Neuronal stem cell (in vitro differentiated cells): ENCODE measurements around the gene GLRX5.

ENCODE experiments used
- DNase-seq: peaks from one replicate; pipeline ENCODE4 v3.0.0-alpha.2; 2013; ENCODE audit warnings: low spot score
- H2AFZ ChIP-seq: one replicate; pipeline ENCODE4 v1.6.1; 2013; ENCODE audit warnings: mild to moderate bottlenecking, low read length, inconsistent platforms
- H2AK5ac ChIP-seq: 2 replicates; pipeline ENCODE4 v1.6.1; 2013; ENCODE audit warnings: low read depth, mild to moderate bottlenecking, inconsistent platforms, low read length, moderate library complexity, mixed read lengths
- H2BK120ac ChIP-seq: 2 replicates; pipeline ENCODE4 v1.6.1; 2013; ENCODE audit warnings: low read depth, mild to moderate bottlenecking, inconsistent platforms, low read length, moderate library complexity, mixed read lengths
- H2BK12ac ChIP-seq: one replicate; pipeline ENCODE4 v1.6.1; 2013; ENCODE audit warnings: low read length, inconsistent platforms
- H2BK15ac ChIP-seq: 2 replicates; pipeline ENCODE4 v1.6.1; 2013; ENCODE audit warnings: mild to moderate bottlenecking, low read length, inconsistent platforms, mixed read lengths
- H2BK5ac ChIP-seq: one replicate; pipeline ENCODE4 v1.6.1; 2013; ENCODE audit warnings: inconsistent platforms, mild to moderate bottlenecking, low read length, moderate library complexity
- H3K14ac ChIP-seq: one replicate; pipeline ENCODE4 v1.6.1; 2013; ENCODE audit warnings: low read length, inconsistent platforms
- H3K18ac ChIP-seq: 2 replicates; pipeline ENCODE4 v1.6.1; 2013; ENCODE audit warnings: low read length, inconsistent platforms
- H3K23ac ChIP-seq: 2 replicates; pipeline ENCODE4 v1.6.1; 2013; ENCODE audit warnings: low read depth, mild to moderate bottlenecking, mixed read lengths, low read length, inconsistent platforms; ENCODE audit not compliant: poor library complexity
- H3K27ac ChIP-seq: replicated peaks from 3 replicates; pipeline ENCODE4 v1.5.1; 2013; ENCODE audit warnings: low read length, inconsistent platforms
- H3K27me3 ChIP-seq, 3 experiments: 2 replicates each; pipeline ENCODE4 v1.6.1; 2013; ENCODE audit warnings: low read length in 3 of 3, mild to moderate bottlenecking in 2 of 3, inconsistent platforms in 1 of 3, low read depth in 1 of 3, mixed read lengths in 1 of 3, moderate library complexity in 1 of 3; ENCODE audit not compliant: control insufficient read depth in 3 of 3, insufficient read depth in 3 of 3
- H3K36me3 ChIP-seq, 2 donors: replicated peaks in 1 of 2; 2 replicates each; pipeline ENCODE4 v1.6.1; 2013; ENCODE audit warnings: low read length in 2 of 2; ENCODE audit not compliant: control insufficient read depth in 2 of 2, insufficient read depth in 2 of 2
- H3K4ac ChIP-seq: 2 replicates; pipeline ENCODE4 v1.6.1; 2013; ENCODE audit warnings: inconsistent platforms, mild to moderate bottlenecking, low read length, moderate library complexity
- H3K4me1 ChIP-seq, 2 donors: 1 replicate in 1 of 2; 2 replicates in 1 of 2; pipeline ENCODE4 v1.6.1; 2013; ENCODE audit warnings: low read length in 2 of 2, low read depth in 1 of 2; ENCODE audit not compliant: control insufficient read depth in 2 of 2, insufficient read depth in 1 of 2
- H3K4me2 ChIP-seq: one replicate; pipeline ENCODE4 v1.6.1; 2013; ENCODE audit warnings: mild to moderate bottlenecking, low read length, inconsistent platforms; ENCODE audit not compliant: insufficient read depth, poor library complexity, severe bottlenecking
- H3K4me3 ChIP-seq, 2 donors: 2 replicates each; pipeline ENCODE4 v1.5.1; 2013; ENCODE audit warnings: low read length in 2 of 2, mild to moderate bottlenecking in 2 of 2, inconsistent platforms in 1 of 2, moderate library complexity in 1 of 2
- H3K79me1 ChIP-seq: one replicate; pipeline ENCODE4 v1.6.1; 2013; ENCODE audit warnings: low read depth, mild to moderate bottlenecking, inconsistent platforms, low read length, moderate library complexity
- H3K9ac ChIP-seq: one replicate; pipeline ENCODE4 v1.6.1; 2013; ENCODE audit warnings: mild to moderate bottlenecking, low read depth, low read length, inconsistent platforms; ENCODE audit not compliant: poor library complexity
- H3K9me3 ChIP-seq, 2 donors: replicated peaks in 1 of 2; 2 replicates each; pipeline versions ENCODE3 to v1.6.1; 2013; ENCODE audit warnings: low read length in 2 of 2, mild to moderate bottlenecking in 2 of 2, inconsistent platforms in 1 of 2, low read depth in 1 of 2, mixed read lengths in 1 of 2, moderate library complexity in 1 of 2; ENCODE audit not compliant: control insufficient read depth in 2 of 2, insufficient read depth in 1 of 2
- H4K8ac ChIP-seq: one replicate; pipeline ENCODE4 v1.6.1; 2013; ENCODE audit warnings: low read depth, mild to moderate bottlenecking, inconsistent platforms, low read length, moderate library complexity
- H4K91ac ChIP-seq: one replicate; pipeline ENCODE4 v1.6.1; 2013; ENCODE audit warnings: low read length, low read depth, mild to moderate bottlenecking, inconsistent platforms; ENCODE audit not compliant: poor library complexity
- WGBS, 2 donors: extraction: QIAGEN DNeasy Blood & Tissue Kit; methylation state at CpG; one replicate each; pipeline ENCODE4 v1.1.7; 2013; ENCODE audit warnings: missing lambda C conversion rate in 2 of 2, mixed read lengths in 1 of 2; ENCODE audit not compliant: insufficient read length in 2 of 2, insufficient replicate concordance in 1 of 2; ENCODE audit errors: extremely low coverage in 2 of 2; 5-methylcytosine and 5-hydroxymethylcytosine counted together

Gene GLRX5

DNA sequence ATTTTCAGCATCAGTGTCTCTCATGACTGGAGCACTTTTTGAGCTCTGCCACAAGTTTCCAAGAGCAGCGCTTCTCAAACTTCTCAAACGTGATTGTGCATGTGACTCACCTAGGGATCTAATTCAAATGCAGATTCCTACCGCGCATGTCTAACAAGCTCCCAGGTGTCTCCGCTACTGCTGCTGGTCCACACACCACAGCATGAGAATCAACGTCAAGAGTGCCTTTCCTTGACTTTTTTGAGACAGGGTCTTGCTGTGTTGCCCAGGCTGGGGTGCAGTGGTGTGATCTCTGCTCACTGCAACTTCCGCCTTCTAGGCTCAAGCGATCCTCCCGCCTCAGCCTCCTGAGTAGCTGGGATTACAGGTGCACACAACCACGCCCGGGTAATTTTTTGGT is 22.4 kb downstream of the GLRX5 start:
- Histone ChIP-seq H3K18ac (no peak overlapping the region), H3K9me3 (no peaks in the 10 kb centered on the region), H3K27me3 (peaks cover 0 to 2% (median 0%) of the 10 kb centered on the region in 3 experiments), H3K4me2 (no peak overlapping the region), H3K9ac (no peak overlapping the region), H4K8ac (no peak overlapping the region), H3K36me3 (no peaks in the 10 kb centered on the region), H2BK5ac (no peak overlapping the region), H2AK5ac (no peak overlapping the region), H2AFZ (no peak overlapping the region), H3K4me3 (no peak overlapping the region), H4K91ac (no peak overlapping the region), H3K4me1 (no peaks in the 10 kb centered on the region), H2BK120ac (no peak overlapping the region), H3K79me1 (no peaks in the 10 kb centered on the region), H2BK12ac (no peak overlapping the region), H3K27ac (no peak overlapping the region), H3K4ac (no peak overlapping the region), H2BK15ac (no peak overlapping the region), H3K23ac (no peak overlapping the region), H3K14ac (no peak overlapping the region)
- WGBS, 2 donors: no CpG with 5 or more reads among the region's 11 CpGs
- DNase-seq: no peak

DNA sequence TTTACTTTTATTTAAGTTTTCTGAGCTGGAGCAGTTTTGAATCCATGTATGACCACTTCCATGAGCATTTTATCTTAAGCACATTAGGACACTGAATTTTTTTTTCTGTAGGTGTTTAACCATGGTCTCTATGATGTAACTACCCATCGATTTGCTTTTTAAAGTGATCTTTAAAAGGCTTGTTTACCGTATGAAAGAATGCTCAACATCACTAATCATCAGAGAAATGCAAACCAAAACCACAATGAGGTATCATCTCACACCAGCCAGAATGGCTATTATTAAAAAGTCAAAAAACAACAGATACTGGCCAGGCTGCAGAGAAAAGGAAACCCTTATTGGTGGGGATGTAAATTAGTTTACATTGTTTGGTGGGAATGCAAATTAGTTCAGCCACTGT is 23.0 kb downstream of the GLRX5 start:
- H2BK5ac ChIP-seq: no peak overlapping the region
- no peak overlapping the region for H2AFZ ChIP-seq
- H4K8ac ChIP-seq: no peak overlapping the region
- H3K27ac ChIP-seq: no peak overlapping the region
- H3K79me1 ChIP-seq: no peaks in the 10 kb centered on the region
- H2BK15ac ChIP-seq: no peak overlapping the region
- H2AK5ac ChIP-seq: no peak overlapping the region
- DNase-seq: no peak
- H3K23ac ChIP-seq: no peak overlapping the region
- no peak overlapping the region for H3K14ac ChIP-seq
- H3K18ac ChIP-seq: no peak overlapping the region
- no peak overlapping the region for H3K4ac ChIP-seq
- peaks cover 0 to under 1% of the 10 kb centered on the region in 2 donors for H3K4me1 ChIP-seq
- no CpG with 5 or more reads among the region's 2 CpGs for WGBS, 2 donors
- no peak overlapping the region for H2BK120ac ChIP-seq
- H4K91ac ChIP-seq: no peak overlapping the region
- H3K27me3 ChIP-seq: peaks cover 0 to 2% (median 0%) of the 10 kb centered on the region in 3 experiments
- H3K36me3 ChIP-seq: no peaks in the 10 kb centered on the region
- no peak overlapping the region for H2BK12ac ChIP-seq
- no peaks in the 10 kb centered on the region for H3K9me3 ChIP-seq
- H3K9ac ChIP-seq: no peak overlapping the region
- no peak overlapping the region for H3K4me3 ChIP-seq
- H3K4me2 ChIP-seq: no peak overlapping the region

DNA sequence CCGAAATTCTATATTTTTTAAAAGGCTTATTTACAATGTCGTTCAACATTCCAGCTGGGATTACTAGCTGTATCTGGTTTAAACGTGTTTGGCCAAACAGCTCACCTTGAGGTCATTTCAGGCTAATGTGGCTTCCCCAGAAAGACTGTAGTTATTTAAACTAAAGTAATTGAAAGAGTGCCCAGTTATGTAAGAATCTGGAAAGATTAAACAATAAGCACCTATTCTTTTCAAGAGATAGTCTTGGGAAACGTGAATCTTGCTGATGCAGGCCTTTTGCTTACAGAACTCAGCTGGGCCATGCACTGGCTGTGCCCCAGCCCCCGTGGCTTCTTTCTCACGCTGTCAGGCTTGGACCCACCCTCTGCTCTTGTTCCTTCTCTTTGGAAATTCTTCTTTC is 24.4 kb downstream of the GLRX5 start:
- H3K36me3 ChIP-seq: no peaks in the 10 kb centered on the region
- no peak overlapping the region for H4K91ac ChIP-seq
- H3K18ac ChIP-seq: no peak overlapping the region
- H3K14ac ChIP-seq: no peak overlapping the region
- no peak overlapping the region for H4K8ac ChIP-seq
- no CpG with 5 or more reads among the region's 6 CpGs for WGBS, 2 donors
- no peak for DNase-seq
- H3K4me1 ChIP-seq: peaks cover 0 to 2% of the 10 kb centered on the region in 2 donors
- H3K27ac ChIP-seq: no peak overlapping the region
- H3K9ac ChIP-seq: no peak overlapping the region
- H2AK5ac ChIP-seq: no peak overlapping the region
- no peaks in the 10 kb centered on the region for H3K79me1 ChIP-seq
- no peak overlapping the region for H3K4ac ChIP-seq
- H3K23ac ChIP-seq: no peak overlapping the region
- H2BK120ac ChIP-seq: no peak overlapping the region
- no peak overlapping the region for H2BK15ac ChIP-seq
- no peak overlapping the region for H2AFZ ChIP-seq
- no peak overlapping the region for H2BK5ac ChIP-seq
- H3K4me2 ChIP-seq: no peak overlapping the region
- H3K9me3 ChIP-seq: no peaks in the 10 kb centered on the region
- no peak overlapping the region for H2BK12ac ChIP-seq
- no peak overlapping the region for H3K4me3 ChIP-seq
- peaks cover 0 to 2% (median 0%) of the 10 kb centered on the region in 3 experiments for H3K27me3 ChIP-seq

DNA sequence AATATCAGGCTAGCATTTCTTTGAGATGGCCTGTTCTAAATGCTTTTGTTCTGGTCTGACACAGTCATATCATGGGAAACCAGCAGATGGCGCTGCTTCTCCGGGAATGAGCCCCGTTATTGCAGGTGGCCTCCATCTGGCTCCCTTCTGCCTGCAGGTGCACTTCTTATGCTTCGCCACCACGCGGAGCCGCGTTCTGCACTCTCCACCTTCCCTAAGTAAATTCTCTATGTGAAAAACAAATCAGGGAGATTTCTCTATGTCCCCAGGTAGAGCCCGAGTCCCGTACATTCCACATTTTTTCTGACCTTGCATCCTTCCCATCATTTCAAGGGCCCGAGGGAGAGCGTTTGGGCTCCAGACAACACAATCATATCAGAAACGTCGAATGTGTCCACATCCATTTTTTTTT is 26.2 kb downstream of the GLRX5 start:
- no peaks in the 10 kb centered on the region for H3K36me3 ChIP-seq
- H2BK120ac ChIP-seq: no peak overlapping the region
- H4K8ac ChIP-seq: no peak overlapping the region
- H3K27ac ChIP-seq: no peak overlapping the region
- no peaks in the 10 kb centered on the region for H3K79me1 ChIP-seq
- H3K4me2 ChIP-seq: no peak overlapping the region
- no peak overlapping the region for H3K9ac ChIP-seq
- H3K4me3 ChIP-seq: no peak overlapping the region
- H2AFZ ChIP-seq: peak overlapping the region; percentile 18
- no peak overlapping the region for H4K91ac ChIP-seq
- H3K4me1 ChIP-seq: peaks cover 0 to 2% of the 10 kb centered on the region in 2 donors
- no peak overlapping the region for H2BK12ac ChIP-seq
- H3K9me3 ChIP-seq: no peaks in the 10 kb centered on the region
- peaks cover 0 to 2% (median 0%) of the 10 kb centered on the region in 3 experiments for H3K27me3 ChIP-seq
- no peak overlapping the region for H2BK15ac ChIP-seq
- H3K23ac ChIP-seq: no peak overlapping the region
- no CpG with 5 or more reads among the region's 14 CpGs for WGBS, 2 donors
- H2AK5ac ChIP-seq: no peak overlapping the region
- no peak overlapping the region for H2BK5ac ChIP-seq
- peak; percentile 93 for DNase-seq
- H3K4ac ChIP-seq: no peak overlapping the region
- H3K14ac ChIP-seq: no peak overlapping the region
- H3K18ac ChIP-seq: no peak overlapping the region
